HepG2 (cell line): ENCODE results near the gene ARTN. TPM values are rescaled to one million over a fixed set of nuclear protein-coding genes. Genes with fewer than 3 reads are reported as not detected.
A peak's percentile ranks its signal among the peaks of the same experiment; 100 is the strongest.

Source experiments
- ARNTL ChIP-seq: sonication (generic); formaldehyde crosslinking; IDR thresholded peaks from 2 replicates; pipeline ENCODE4 v1.4.0; 2020; ENCODE audit warnings: mild to moderate bottlenecking, missing genetic modification reagents
- BRD4 ChIP-seq: sonication (generic); formaldehyde crosslinking; IDR thresholded peaks from 2 replicates; pipeline ENCODE4 v1.4.0; 2020; ENCODE audit warnings: missing genetic modification reagents
- CREB1 ChIP-seq, 2 experiments: fragments of 450-650 bp in 1 of 2; IDR thresholded peaks; 2 replicates each; pipeline ENCODE4 v1.6.1; 2016 to 2017; ENCODE audit warnings: control low read depth in 1 of 2, mild to moderate bottlenecking in 1 of 2, missing compliant biosample characterization in 1 of 2, missing genetic modification characterization in 1 of 2
- KDM2A ChIP-seq: sonication (generic); formaldehyde crosslinking; IDR thresholded peaks from 2 replicates; pipeline ENCODE4 v1.4.0; 2020; ENCODE audit warnings: low read depth, missing genetic modification reagents, borderline replicate concordance
- ZFP41 ChIP-seq: sonication (generic); formaldehyde crosslinking; IDR thresholded peaks from 2 replicates; pipeline ENCODE4 v1.4.0; 2020; ENCODE audit warnings: mild to moderate bottlenecking, missing genetic modification reagents, borderline replicate concordance
- ZFP82 ChIP-seq: sonication (generic); formaldehyde crosslinking; IDR thresholded peaks from 2 replicates; pipeline ENCODE4 v1.5.1; 2020; ENCODE audit warnings: mild to moderate bottlenecking, missing genetic modification reagents, borderline replicate concordance
- ZNF670 ChIP-seq: sonication (generic); formaldehyde crosslinking; IDR thresholded peaks from 2 replicates; pipeline ENCODE4 v1.8.0; 2022; ENCODE audit warnings: mild to moderate bottlenecking, missing genetic modification reagents, borderline replicate concordance
- ZNF780A ChIP-seq: sonication (generic); formaldehyde crosslinking; IDR thresholded peaks from 2 replicates; pipeline ENCODE4 v1.8.0; 2022; ENCODE audit warnings: mild to moderate bottlenecking, missing genetic modification reagents, moderate library complexity
- polyA plus RNA-seq, 8 experiments: library from polyadenylated mRNA; depleted of rRNA in 3 of 8; stranded (reverse) in 7 of 8; unstranded in 1 of 8; fragments of >200 nt; fragmentation: Illumina TruSeq in 4 of 8; extraction: Trizol in 4 of 8; gene quantifications; 2 replicates each; pipeline versions ENCODE4 v1.2.1 to v1.2.3, GENCODE V29; 2011 to 2016; ENCODE audit warnings: low read depth in 4 of 8, missing spikeins in 1 of 8, mixed read lengths in 1 of 8; ENCODE audit not compliant: insufficient read depth in 1 of 8
- total RNA-seq, 5 experiments: library from RNA; depleted of rRNA; stranded (reverse); fragments of >200 nt; fragmentation: Illumina TruSeq; extraction: Trizol; gene quantifications; 2 replicates each; pipeline ENCODE4 v1.2.3, GENCODE V29; 2016; ENCODE audit warnings: low read depth in 1 of 5
- TF ChIP-seq, protein P1 (sequence below): sonication (generic); formaldehyde crosslinking; IDR thresholded peaks from 2 replicates; pipeline ENCODE4 v1.5.1; 2020; ENCODE audit warnings: mild to moderate bottlenecking, missing genetic modification reagents, borderline replicate concordance
- TF ChIP-seq, protein P2 (sequence below): sonication (generic); formaldehyde crosslinking; IDR thresholded peaks from 2 replicates; pipeline ENCODE4 v1.5.0; 2020; ENCODE audit warnings: mild to moderate bottlenecking, missing genetic modification reagents, borderline replicate concordance
- TF ChIP-seq, protein P3 (sequence below): IDR thresholded peaks from 2 replicates; pipeline ENCODE4 v1.6.1; 2016; ENCODE audit warnings: control low read depth
- TF ChIP-seq, protein P4 (sequence below): sonication (generic); formaldehyde crosslinking; IDR thresholded peaks from 2 replicates; pipeline ENCODE4 v1.5.0; 2020; ENCODE audit warnings: mild to moderate bottlenecking, missing genetic modification reagents
- TF ChIP-seq, protein P5 (sequence below): sonication (generic); formaldehyde crosslinking; IDR thresholded peaks from 2 replicates; pipeline ENCODE4 v1.5.1; 2020; ENCODE audit warnings: missing genetic modification reagents, mild to moderate bottlenecking, borderline replicate concordance

Gene ARTN
- total and polyA plus RNA-seq, 2 of the 13 experiments (the other 11 are each of a cell fraction or from before 2014, with no cell fraction given), result 0.11 to 0.62 TPM

DNA sequence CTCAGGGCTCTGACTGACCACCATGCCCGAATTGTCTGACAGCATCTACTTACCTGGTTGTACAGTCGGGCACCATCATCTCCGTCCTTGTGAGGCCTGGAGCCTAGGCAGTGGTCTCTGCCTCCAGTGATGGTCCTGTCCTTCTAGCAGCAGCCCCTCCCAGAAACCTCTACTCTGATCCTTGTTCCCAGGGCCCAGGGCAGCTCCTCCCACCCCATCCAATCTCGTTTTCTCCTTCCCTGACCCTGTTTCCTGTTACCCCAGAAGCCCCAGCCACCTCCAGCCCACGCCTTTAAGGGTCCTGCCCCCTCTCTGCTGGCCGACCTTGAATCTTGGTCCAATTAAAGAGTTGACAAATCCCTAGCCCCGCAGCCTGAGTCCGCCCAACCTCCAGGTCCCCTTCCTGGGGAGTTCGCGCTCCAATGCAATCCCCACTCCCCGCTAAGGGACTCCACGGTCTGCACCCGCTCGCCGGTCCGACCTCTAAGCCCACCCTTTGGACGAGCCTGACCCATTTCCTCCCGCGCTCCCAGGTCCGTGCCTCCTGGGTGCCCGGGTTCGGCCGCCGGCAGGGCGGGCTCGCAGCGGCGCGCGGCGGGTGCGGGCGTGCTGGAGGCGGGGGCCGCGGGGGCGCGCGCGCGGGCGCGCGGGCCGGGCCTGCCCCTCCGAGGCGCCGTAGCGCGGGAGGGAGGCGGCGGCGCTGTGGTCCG is 45.1 kb downstream of the ARTN start, which contains the start of gene B4GALT2 (continued):
- TF ChIP-seq, protein P1, sequence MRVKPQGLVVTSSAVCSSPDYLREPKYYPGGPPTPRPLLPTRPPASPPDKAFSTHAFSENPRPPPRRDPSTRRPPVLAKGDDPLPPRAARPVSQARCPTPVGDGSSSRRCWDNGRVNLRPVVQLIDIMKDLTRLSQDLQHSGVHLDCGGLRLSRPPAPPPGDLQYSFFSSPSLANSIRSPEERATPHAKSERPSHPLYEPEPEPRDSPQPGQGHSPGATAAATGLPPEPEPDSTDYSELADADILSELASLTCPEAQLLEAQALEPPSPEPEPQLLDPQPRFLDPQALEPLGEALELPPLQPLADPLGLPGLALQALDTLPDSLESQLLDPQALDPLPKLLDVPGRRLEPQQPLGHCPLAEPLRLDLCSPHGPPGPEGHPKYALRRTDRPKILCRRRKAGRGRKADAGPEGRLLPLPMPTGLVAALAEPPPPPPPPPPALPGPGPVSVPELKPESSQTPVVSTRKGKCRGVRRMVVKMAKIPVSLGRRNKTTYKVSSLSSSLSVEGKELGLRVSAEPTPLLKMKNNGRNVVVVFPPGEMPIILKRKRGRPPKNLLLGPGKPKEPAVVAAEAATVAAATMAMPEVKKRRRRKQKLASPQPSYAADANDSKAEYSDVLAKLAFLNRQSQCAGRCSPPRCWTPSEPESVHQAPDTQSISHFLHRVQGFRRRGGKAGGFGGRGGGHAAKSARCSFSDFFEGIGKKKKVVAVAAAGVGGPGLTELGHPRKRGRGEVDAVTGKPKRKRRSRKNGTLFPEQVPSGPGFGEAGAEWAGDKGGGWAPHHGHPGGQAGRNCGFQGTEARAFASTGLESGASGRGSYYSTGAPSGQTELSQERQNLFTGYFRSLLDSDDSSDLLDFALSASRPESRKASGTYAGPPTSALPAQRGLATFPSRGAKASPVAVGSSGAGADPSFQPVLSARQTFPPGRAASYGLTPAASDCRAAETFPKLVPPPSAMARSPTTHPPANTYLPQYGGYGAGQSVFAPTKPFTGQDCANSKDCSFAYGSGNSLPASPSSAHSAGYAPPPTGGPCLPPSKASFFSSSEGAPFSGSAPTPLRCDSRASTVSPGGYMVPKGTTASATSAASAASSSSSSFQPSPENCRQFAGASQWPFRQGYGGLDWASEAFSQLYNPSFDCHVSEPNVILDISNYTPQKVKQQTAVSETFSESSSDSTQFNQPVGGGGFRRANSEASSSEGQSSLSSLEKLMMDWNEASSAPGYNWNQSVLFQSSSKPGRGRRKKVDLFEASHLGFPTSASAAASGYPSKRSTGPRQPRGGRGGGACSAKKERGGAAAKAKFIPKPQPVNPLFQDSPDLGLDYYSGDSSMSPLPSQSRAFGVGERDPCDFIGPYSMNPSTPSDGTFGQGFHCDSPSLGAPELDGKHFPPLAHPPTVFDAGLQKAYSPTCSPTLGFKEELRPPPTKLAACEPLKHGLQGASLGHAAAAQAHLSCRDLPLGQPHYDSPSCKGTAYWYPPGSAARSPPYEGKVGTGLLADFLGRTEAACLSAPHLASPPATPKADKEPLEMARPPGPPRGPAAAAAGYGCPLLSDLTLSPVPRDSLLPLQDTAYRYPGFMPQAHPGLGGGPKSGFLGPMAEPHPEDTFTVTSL (CRISPR knock-in tag), result 0 out of 2 replicates have a peak, but pooled peaks have one; percentile 24
- TF ChIP-seq, protein P2, sequence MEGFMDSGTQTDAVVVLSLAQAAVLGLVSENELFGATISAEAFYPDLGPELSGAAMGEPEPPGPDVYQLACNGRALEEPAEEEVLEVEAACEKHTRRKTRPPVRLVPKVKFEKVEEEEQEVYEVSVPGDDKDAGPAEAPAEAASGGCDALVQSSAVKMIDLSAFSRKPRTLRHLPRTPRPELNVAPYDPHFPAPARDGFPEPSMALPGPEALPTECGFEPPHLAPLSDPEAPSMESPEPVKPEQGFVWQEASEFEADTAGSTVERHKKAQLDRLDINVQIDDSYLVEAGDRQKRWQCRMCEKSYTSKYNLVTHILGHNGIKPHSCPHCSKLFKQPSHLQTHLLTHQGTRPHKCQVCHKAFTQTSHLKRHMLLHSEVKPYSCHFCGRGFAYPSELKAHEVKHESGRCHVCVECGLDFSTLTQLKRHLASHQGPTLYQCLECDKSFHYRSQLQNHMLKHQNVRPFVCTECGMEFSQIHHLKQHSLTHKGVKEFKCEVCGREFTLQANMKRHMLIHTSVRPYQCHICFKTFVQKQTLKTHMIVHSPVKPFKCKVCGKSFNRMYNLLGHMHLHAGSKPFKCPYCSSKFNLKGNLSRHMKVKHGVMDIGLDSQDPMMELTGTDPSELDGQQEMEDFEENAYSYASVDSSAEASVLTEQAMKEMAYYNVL, result no peak
- no peak for TF ChIP-seq CREB1 (IDR thresholded peaks at IDR 0.05)
- TF ChIP-seq CREB1 (CRISPR knock-in tag; IDR thresholded peaks at IDR 0.05), result peak; percentile 18; the same call in 1 of the 2 replicates
- no peak for TF ChIP-seq ZNF780A (CRISPR knock-in tag)
- TF ChIP-seq KDM2A (CRISPR knock-in tag), result peak; percentile 62
- TF ChIP-seq, protein P3, sequence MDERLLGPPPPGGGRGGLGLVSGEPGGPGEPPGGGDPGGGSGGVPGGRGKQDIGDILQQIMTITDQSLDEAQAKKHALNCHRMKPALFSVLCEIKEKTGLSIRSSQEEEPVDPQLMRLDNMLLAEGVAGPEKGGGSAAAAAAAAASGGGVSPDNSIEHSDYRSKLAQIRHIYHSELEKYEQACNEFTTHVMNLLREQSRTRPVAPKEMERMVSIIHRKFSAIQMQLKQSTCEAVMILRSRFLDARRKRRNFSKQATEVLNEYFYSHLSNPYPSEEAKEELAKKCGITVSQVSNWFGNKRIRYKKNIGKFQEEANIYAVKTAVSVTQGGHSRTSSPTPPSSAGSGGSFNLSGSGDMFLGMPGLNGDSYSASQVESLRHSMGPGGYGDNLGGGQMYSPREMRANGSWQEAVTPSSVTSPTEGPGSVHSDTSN (CRISPR knock-in tag), result no peak
- peak; percentile 56; the same call in 1 of the 2 replicates for TF ChIP-seq ARNTL
- TF ChIP-seq, protein P4, sequence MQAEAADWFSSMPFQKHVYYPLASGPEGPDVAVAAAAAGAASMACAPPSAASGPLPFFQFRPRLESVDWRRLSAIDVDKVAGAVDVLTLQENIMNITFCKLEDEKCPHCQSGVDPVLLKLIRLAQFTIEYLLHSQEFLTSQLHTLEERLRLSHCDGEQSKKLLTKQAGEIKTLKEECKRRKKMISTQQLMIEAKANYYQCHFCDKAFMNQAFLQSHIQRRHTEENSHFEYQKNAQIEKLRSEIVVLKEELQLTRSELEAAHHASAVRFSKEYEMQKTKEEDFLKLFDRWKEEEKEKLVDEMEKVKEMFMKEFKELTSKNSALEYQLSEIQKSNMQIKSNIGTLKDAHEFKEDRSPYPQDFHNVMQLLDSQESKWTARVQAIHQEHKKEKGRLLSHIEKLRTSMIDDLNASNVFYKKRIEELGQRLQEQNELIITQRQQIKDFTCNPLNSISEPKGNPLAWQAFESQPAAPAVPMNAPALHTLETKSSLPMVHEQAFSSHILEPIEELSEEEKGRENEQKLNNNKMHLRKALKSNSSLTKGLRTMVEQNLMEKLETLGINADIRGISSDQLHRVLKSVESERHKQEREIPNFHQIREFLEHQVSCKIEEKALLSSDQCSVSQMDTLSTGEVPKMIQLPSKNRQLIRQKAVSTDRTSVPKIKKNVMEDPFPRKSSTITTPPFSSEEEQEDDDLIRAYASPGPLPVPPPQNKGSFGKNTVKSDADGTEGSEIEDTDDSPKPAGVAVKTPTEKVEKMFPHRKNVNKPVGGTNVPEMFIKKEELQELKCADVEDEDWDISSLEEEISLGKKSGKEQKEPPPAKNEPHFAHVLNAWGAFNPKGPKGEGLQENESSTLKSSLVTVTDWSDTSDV (CRISPR knock-in tag), result 0 out of 2 replicates have a peak, but pooled peaks have one; percentile 59
- TF ChIP-seq, protein P5, sequence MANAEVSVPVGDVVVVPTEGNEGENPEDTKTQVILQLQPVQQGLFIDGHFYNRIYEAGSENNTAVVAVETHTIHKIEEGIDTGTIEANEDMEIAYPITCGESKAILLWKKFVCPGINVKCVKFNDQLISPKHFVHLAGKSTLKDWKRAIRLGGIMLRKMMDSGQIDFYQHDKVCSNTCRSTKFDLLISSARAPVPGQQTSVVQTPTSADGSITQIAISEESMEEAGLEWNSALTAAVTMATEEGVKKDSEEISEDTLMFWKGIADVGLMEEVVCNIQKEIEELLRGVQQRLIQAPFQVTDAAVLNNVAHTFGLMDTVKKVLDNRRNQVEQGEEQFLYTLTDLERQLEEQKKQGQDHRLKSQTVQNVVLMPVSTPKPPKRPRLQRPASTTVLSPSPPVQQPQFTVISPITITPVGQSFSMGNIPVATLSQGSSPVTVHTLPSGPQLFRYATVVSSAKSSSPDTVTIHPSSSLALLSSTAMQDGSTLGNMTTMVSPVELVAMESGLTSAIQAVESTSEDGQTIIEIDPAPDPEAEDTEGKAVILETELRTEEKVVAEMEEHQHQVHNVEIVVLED (CRISPR knock-in tag), result peak; percentile 37; the same call in 1 of the 2 replicates
- no peak for TF ChIP-seq BRD4 (CRISPR knock-in tag)
- TF ChIP-seq ZFP41 (CRISPR knock-in tag), result no peak
- TF ChIP-seq ZNF670, result 0 out of 2 replicates have a peak, but pooled peaks have one; percentile 38
- peak; percentile 61; the same call in 1 of the 2 replicates for TF ChIP-seq ZFP82 (CRISPR knock-in tag)
